HFF-Myc (cell line): ENCODE measurements around the gene LMX1A.

Experiments used
- DNase-seq: peaks from one replicate; pipeline ENCODE4 v3.0.0-alpha.2; 2011; ENCODE audit warnings: low read depth; ENCODE audit errors: extremely low read depth
- H3K4me3 ChIP-seq: replicated peaks from 2 replicates; pipeline ENCODE4 v1.5.1; 2011; ENCODE audit warnings: low read depth, mild to moderate bottlenecking, control low read depth, low read length
- TF ChIP-seq, protein P1 (sequence below): IDR thresholded peaks from 2 replicates; pipeline ENCODE4 v1.5.1; 2012; ENCODE audit warnings: mild to moderate bottlenecking, low read depth, low read length, control low read depth; ENCODE audit errors: missing control alignments

The LMX1A gene

DNA sequence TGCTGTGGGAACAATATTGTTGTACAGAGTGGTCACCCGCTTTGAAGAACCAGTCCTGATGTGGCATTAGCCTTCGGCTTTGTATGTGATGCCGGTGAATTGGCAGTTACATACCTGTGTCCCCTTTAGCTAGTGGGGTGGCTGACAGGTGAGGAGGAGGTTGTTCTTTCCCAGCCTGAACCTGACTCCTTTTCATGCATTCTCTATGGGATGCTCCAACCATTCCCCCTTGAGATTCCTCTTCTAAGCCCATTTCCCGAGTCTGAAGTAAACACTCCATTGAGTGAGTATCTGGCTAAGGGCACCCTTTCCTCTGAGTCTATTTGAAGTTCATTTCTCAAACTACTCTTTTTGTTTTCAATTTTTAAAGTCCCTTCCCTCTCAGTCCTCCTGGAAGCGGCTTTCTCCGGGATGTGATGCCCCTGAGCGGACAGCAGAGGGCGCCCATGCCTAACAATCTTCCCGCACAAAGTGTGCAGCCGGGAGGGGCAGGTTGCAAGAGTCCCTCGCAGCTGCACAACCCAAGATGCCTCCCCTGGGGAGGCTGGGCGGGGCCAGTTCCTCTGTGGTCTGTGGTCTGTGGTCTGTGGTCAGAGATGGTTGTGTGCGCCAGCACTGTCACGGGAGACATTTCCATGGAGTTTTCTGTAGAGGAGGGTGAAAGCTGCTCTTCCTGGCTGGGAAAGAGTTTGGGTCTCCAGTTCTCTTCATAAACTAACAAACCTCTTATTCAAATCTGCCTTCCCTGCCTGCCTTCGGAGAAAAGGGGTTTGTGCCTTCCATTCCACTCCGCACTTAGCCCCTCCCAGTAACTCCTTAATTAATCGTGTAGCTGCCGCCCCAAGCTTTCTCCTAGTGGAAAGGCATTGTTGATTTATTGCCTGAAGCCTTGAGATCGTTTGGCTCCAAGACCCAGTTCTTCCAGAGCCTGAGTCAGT is 36.4 kb upstream of the LMX1A start:
- DNase-seq: peak; percentile 81
- TF ChIP-seq, protein P1, sequence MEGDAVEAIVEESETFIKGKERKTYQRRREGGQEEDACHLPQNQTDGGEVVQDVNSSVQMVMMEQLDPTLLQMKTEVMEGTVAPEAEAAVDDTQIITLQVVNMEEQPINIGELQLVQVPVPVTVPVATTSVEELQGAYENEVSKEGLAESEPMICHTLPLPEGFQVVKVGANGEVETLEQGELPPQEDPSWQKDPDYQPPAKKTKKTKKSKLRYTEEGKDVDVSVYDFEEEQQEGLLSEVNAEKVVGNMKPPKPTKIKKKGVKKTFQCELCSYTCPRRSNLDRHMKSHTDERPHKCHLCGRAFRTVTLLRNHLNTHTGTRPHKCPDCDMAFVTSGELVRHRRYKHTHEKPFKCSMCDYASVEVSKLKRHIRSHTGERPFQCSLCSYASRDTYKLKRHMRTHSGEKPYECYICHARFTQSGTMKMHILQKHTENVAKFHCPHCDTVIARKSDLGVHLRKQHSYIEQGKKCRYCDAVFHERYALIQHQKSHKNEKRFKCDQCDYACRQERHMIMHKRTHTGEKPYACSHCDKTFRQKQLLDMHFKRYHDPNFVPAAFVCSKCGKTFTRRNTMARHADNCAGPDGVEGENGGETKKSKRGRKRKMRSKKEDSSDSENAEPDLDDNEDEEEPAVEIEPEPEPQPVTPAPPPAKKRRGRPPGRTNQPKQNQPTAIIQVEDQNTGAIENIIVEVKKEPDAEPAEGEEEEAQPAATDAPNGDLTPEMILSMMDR: peak; percentile 92
- H3K4me3 ChIP-seq: no peak overlapping the region

GRCh38 chr1:165389609-165390008 is 33.1 kb upstream of the LMX1A start:
- H3K4me3 ChIP-seq: no peak overlapping the region
- TF ChIP-seq, protein P1: no peak
- DNase-seq: no peak

GRCh38 chr1:165387961-165388360 is 31.4 kb upstream of the LMX1A start:
- TF ChIP-seq, protein P1: no peak
- no peak for DNase-seq

GRCh38 chr1:165387505-165387904 is 31.0 kb upstream of the LMX1A start:
- TF ChIP-seq, protein P1: no peak
- DNase-seq: no peak

More at GRCh38 chr1:165387961-165388360, 31.4 kb upstream of the LMX1A start:
- no peak overlapping the region for H3K4me3 ChIP-seq

GRCh38 chr1:165383599-165384405 is 27.3 kb upstream of the LMX1A start:
- H3K4me3 ChIP-seq: no peak overlapping the region
- TF ChIP-seq, protein P1: no peak
- no peak for DNase-seq

More at GRCh38 chr1:165387505-165387904, 31.0 kb upstream of the LMX1A start:
- no peak overlapping the region for H3K4me3 ChIP-seq

GRCh38 chr1:165383067-165383466 is 26.6 kb upstream of the LMX1A start:
- TF ChIP-seq, protein P1: no peak
- no peak for DNase-seq
- H3K4me3 ChIP-seq: no peak overlapping the region
